ENCODE measurements around the gene MKNK1.

- TF ChIP-seq CTCF (IDR thresholded peaks at IDR 0.05; ENCODE audit: insufficient read depth, low read length, poor library complexity, severe bottlenecking) (no peak), EZH2phosphoT487 (conservative IDR thresholded peaks at IDR 0.05; ENCODE audit: low read length) (no peak)
Observed at GRCh38 chr1:46533179-46533864, 70.7 kb downstream of the MKNK1 start.
